ENCODE measurements around the gene NTM.

The NTM gene

GRCh38 chr11:132244846-132245245, 874.4 kb downstream of the NTM start:
- no peak for TF ChIP-seq CTCF (conservative IDR thresholded peaks at IDR 0.05; ENCODE audit: low read length)
- H3K4me3 ChIP-seq (ENCODE audit: low read length), result no peak overlapping the region
- DNase-seq (ENCODE audit: low read depth), result no peak

- TF ChIP-seq CTCF (conservative IDR thresholded peaks at IDR 0.05; ENCODE audit: low read length), result no peak
- H3K4me3 ChIP-seq (ENCODE audit: low read length), result no peak overlapping the region
- DNase-seq (ENCODE audit: low read depth), result no peak
Observed at GRCh38 chr11:132245403-132246385, 875.3 kb downstream of the NTM start.

GRCh38 chr11:132248580-132248979, 878.2 kb downstream of the NTM start:
- no peak for TF ChIP-seq CTCF (conservative IDR thresholded peaks at IDR 0.05; ENCODE audit: low read length)
- no peak for DNase-seq (ENCODE audit: low read depth)
- no peak overlapping the region for H3K4me3 ChIP-seq (ENCODE audit: low read length)

GRCh38 chr11:132249256-132249655, 878.8 kb downstream of the NTM start:
- H3K4me3 ChIP-seq (ENCODE audit: low read length), result no peak overlapping the region
- TF ChIP-seq CTCF (conservative IDR thresholded peaks at IDR 0.05; ENCODE audit: low read length), result no peak
- no peak for DNase-seq (ENCODE audit: low read depth)

GRCh38 chr11:132251061-132251460, 880.6 kb downstream of the NTM start:
- DNase-seq (ENCODE audit: low read depth), result no peak
- no peak for TF ChIP-seq CTCF (conservative IDR thresholded peaks at IDR 0.05; ENCODE audit: low read length)

GRCh38 chr11:132253469-132254264, 883.3 kb downstream of the NTM start:
- TF ChIP-seq CTCF (conservative IDR thresholded peaks at IDR 0.05; ENCODE audit: low read length), result no peak
- no peak for DNase-seq (ENCODE audit: low read depth)
- H3K4me3 ChIP-seq (ENCODE audit: low read length), result no peak overlapping the region

More at GRCh38 chr11:132251061-132251460, 880.6 kb downstream of the NTM start:
- H3K4me3 ChIP-seq (ENCODE audit: low read length), result no peak overlapping the region
